Stimulated activated naive CD8-positive, alpha-beta T cell treated with anti-CD3 and anti-CD28 coated beads, Interleukin-15, amount 100 ng/mL, for 72 hours (primary cell): ENCODE measurements around the gene TEAD1.
A peak's percentile ranks its signal among the peaks of the same experiment; 100 is the strongest.

Experiments
- ATAC-seq: fragments of 150-1000 bp; cut with Tn5 transposase; 2 replicates; pipeline ENCODE4 v1.10.0; 2021; ENCODE audit warnings: mild to moderate bottlenecking, moderate library complexity
- DNase-seq, 2 donors: peaks; one replicate each; pipeline ENCODE4 v3.0.0; 2021 to 2022
- H3K27ac Mint-ChIP-seq, 2 donors: one replicate each; pipeline ENCODE4 v1.8.0; 2022; ENCODE audit warnings: mild to moderate bottlenecking in 2 of 2, mixed read lengths in 2 of 2, moderate library complexity in 2 of 2
- H3K27me3 Mint-ChIP-seq: one replicate; pipeline ENCODE4 v1.8.0; 2022; ENCODE audit warnings: mixed read lengths
- H3K4me1 Mint-ChIP-seq: one replicate; pipeline ENCODE4 v1.8.0; 2022; ENCODE audit warnings: mild to moderate bottlenecking, mixed read lengths
- H3K4me3 Mint-ChIP-seq, 2 donors: one replicate each; pipeline ENCODE4 v1.8.0; 2022; ENCODE audit warnings: mild to moderate bottlenecking in 2 of 2, mixed read lengths in 2 of 2, moderate library complexity in 1 of 2
- H3K9me3 Mint-ChIP-seq, 2 donors: one replicate each; pipeline ENCODE4 v1.8.0; 2022; ENCODE audit warnings: mixed read lengths in 2 of 2

TEAD1 gene

DNA sequence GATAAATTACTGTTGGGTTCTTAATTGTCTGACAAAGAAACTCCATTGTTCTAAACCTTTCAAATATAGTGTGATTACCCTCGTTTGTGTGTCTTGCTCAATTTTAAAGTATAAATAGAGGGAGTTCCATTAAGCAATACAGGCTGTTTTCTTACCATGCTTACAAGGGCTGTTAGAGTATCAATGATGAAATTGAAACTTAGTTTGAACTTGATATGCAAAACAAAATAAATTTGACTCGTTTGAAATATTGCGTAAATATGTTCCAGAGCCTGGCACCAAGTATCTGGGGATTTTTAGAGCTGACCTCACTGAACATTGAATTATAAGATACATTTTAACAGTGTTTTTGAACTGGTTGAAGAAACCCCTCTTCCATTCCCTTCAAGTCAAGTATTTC is 31.7 kb downstream of the TEAD1 start:
- Mint-ChIP-seq H3K4me3 (no peak overlapping the region), H3K27me3 (peaks cover 63% of the 10 kb centered on the region), H3K27ac (no peak overlapping the region), H3K4me1 (no peaks in the 10 kb centered on the region), H3K9me3 (no peaks in the 10 kb centered on the region)
- no peak for ATAC-seq
- no peak for DNase-seq

GRCh38 chr11:12706545-12707499 is 32.6 kb downstream of the TEAD1 start:
- Mint-ChIP-seq H3K4me3 (no peak overlapping the region), H3K4me1 (no peaks in the 10 kb centered on the region), H3K27ac (no peak overlapping the region), H3K27me3 (peaks cover 60% of the 10 kb centered on the region), H3K9me3 (no peaks in the 10 kb centered on the region)
- DNase-seq (no peak), ATAC-seq (no peak)

- ATAC-seq (no peak), DNase-seq (no peak)
- no peaks in the 10 kb centered on the region for H3K9me3 Mint-ChIP-seq
- H3K27ac Mint-ChIP-seq = no peak overlapping the region
- no peak overlapping the region for H3K4me3 Mint-ChIP-seq
- peaks cover 60% of the 10 kb centered on the region for H3K27me3 Mint-ChIP-seq
- no peaks in the 10 kb centered on the region for H3K4me1 Mint-ChIP-seq
Measured at GRCh38 chr11:12707500-12707880, 33.3 kb downstream of the TEAD1 start.

- Mint-ChIP-seq H3K4me3 (no peak overlapping the region), H3K27me3 (peaks cover 69% of the 10 kb centered on the region), H3K9me3 (no peaks in the 10 kb centered on the region), H3K27ac (no peak overlapping the region), H3K4me1 (no peaks in the 10 kb centered on the region)
- DNase-seq (no peak), ATAC-seq (no peak)
Measured at GRCh38 chr11:12711496-12711895, 37.3 kb downstream of the TEAD1 start.

DNA sequence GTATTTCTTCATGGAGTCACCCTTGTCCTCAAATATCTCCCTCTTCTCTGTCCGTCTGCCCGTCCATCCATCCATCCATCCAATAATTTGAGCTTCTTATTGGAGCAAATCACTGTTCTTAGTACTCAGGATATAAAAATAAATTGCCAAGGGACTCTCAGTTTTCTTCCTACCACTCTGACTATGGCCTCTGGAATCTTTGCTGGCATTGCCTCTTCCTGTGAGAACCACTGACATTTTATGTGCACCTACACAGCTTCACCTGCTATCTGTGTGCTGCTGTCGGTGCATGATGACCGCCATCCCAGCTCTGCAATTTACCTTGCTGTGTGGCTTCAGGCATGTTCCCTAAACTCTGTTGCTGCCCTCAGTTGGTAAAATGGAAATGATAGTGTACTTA is 37.9 kb downstream of the TEAD1 start:
- Mint-ChIP-seq H3K4me3 (no peak overlapping the region), H3K4me1 (peaks cover 3% of the 10 kb centered on the region), H3K27ac (no peak overlapping the region), H3K9me3 (no peaks in the 10 kb centered on the region), H3K27me3 (peaks cover 75% of the 10 kb centered on the region)
- ATAC-seq = no peak
- DNase-seq = no peak

DNA sequence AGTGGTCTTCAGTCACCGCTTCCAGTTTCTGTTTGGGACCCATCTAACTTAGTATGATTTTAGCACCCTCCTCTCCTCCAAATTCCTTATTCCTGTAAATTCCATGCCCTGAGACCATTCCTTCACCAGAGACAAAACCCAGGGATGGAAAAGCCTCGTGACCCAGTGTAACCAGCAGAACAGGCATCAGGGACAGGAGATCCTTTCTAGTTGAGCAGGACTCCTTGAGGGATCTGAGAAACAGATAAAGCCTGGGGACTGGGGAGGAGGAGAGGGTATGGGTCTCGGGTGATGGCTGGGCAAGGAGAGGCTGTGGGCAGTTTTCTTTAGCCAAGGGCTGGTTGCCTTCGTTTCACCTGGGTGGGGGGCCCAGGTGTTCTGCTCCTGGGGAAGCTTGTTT is 40.9 kb downstream of the TEAD1 start:
- peaks cover 24% of the 10 kb centered on the region for H3K4me1 Mint-ChIP-seq
- no peak overlapping the region for H3K27ac Mint-ChIP-seq
- no peak for DNase-seq
- H3K4me3 Mint-ChIP-seq = no peak overlapping the region
- no peaks in the 10 kb centered on the region for H3K9me3 Mint-ChIP-seq
- ATAC-seq = no peak
- peaks cover 84% of the 10 kb centered on the region for H3K27me3 Mint-ChIP-seq

DNA sequence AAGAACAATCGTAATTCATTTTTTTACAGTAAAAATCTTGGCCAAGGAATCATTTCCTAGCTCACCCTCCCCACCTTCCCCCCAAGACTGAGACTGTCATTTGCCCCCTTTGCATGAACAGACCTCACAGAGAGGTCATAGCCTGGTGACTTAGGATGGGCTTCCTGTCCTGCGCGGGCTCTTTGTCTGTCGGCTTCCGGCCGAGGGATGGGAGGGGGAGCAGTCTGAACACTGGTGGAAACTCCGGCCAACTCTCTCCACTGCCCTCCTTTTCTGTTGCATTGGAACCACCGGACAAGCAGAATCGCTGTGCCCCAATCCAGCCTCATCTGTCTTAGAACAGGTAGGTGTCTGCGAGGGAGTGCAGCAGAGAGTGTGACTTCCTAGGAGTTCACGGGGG is 41.7 kb downstream of the TEAD1 start:
- peaks cover 24% of the 10 kb centered on the region for H3K4me1 Mint-ChIP-seq
- H3K4me3 Mint-ChIP-seq = no peak overlapping the region
- ATAC-seq (no peak), DNase-seq (no peak)
- no peaks in the 10 kb centered on the region for H3K9me3 Mint-ChIP-seq
- no peak overlapping the region for H3K27ac Mint-ChIP-seq
- H3K27me3 Mint-ChIP-seq = peaks cover 84% of the 10 kb centered on the region

DNA sequence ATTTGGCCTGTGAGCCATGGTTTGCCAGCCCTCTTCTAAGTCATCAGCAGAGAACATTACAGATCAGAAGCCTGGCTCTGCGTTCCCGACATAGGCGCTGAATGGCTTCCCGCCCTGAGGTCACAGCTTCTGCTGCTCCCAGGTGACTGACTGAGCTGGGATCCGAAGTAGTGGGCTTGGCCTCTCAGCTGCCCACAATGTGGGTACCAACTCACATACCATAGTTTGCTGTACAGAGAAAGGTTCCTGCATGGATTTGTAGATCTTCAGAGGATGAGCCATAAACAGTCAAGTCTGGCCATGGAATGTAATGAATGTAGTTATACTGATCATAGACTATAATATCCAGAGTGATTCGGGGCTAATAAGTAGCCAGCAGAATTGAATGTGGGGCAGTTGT is 42.6 kb downstream of the TEAD1 start:
- Mint-ChIP-seq H3K27ac (no peak overlapping the region), H3K4me1 (peaks cover 24% of the 10 kb centered on the region), H3K27me3 (peaks cover 87% of the 10 kb centered on the region), H3K4me3 (no peak overlapping the region), H3K9me3 (no peaks in the 10 kb centered on the region)
- ATAC-seq (no peak), DNase-seq (no peak)

DNA sequence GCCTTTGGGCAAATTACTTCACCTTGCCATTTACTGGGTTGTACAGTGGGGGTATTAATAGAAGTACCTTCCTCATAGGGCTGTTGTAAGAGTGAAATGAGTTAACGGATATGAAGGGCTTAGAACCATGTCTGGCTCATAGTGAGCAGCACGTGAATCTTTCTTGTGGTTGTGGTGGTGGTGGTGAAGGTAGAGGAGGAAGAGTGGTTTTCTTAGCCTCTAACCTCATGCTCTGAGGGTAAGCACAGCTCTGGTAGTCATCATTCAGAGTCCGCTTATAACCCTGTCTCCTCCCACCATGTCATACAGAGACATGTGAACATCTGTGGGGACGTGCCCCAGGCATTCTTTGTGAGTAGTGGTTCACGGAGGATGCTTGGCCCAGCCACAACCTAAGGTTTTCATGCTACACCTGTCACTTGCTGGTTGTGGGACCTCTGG is 43.6 kb downstream of the TEAD1 start:
- DNase-seq (peak; percentile 70 to 86), ATAC-seq (peak; percentile 99)
- no peak overlapping the region for H3K4me3 Mint-ChIP-seq
- H3K27me3 Mint-ChIP-seq = peaks cover 87% of the 10 kb centered on the region
- H3K9me3 Mint-ChIP-seq = no peaks in the 10 kb centered on the region
- peaks cover 24% of the 10 kb centered on the region for H3K4me1 Mint-ChIP-seq
- H3K27ac Mint-ChIP-seq = peak overlapping the region in 1 of 2 donors; percentile 29

DNA sequence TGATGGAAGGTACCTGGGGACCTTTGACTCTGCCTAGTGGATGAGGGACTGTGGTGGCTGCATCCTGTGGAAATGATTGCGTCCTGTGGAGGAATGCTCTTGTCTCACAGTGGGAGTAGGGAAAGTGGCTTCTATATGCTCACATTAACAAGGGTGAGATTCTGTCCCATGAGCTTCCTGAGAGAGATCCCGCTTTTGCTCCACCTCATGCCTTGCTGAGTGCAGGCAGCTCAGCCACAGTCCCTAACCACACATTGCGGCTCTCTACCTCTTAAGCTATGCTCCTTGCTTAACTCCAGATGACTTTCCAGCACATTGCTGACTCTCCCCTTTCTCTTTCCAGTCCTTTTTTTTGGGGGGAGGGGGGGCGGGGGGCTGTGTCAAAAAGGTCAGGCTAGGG is 45.0 kb downstream of the TEAD1 start:
- no peak overlapping the region for H3K4me3 Mint-ChIP-seq
- peaks cover 24% of the 10 kb centered on the region for H3K4me1 Mint-ChIP-seq
- no peak for ATAC-seq
- H3K9me3 Mint-ChIP-seq = no peaks in the 10 kb centered on the region
- no peak for DNase-seq
- H3K27ac Mint-ChIP-seq = no peak overlapping the region
- H3K27me3 Mint-ChIP-seq = peaks cover 90% of the 10 kb centered on the region

DNA sequence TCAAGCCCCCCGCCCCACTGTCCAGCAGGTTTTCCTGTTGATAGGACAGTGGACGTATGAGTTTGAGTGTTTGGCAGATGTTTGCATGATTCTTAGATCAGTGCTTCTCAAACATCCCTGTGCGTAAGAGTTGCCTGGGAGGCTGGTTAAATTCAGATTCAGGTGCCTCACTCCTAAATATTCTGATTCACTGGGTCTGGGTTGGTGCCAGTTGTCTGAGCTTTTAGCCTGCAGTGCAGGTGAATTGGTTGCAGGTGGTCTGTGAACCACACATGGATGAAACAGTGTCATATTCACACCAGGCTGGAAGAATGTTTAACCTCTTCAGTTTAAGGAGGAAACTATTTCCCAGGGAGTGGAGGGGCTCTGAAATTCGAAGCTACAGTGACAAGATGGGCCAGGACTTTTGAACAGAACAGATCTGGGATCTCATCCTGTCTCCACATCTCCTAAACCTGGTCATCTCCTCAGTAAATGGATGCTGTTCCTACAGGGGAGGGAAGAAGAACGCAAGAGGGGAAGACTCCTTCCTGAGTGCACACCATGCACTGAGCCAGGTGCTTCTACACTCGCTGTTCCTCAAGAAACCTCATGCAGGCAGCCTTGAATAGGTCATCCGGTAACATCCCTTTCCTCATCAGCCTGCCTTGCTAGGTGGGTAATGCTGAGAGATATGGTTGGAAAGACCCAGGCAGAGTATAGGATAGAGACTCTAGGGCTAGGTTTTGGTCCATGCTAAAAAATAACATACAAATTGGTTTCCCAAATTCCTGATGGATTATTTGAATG is 47.8 kb downstream of the TEAD1 start:
- no peak for DNase-seq
- Mint-ChIP-seq H3K9me3 (no peaks in the 10 kb centered on the region), H3K4me3 (no peak overlapping the region), H3K27ac (no peak overlapping the region), H3K4me1 (peaks cover 22% of the 10 kb centered on the region), H3K27me3 (peaks cover 92% of the 10 kb centered on the region)
- no peak for ATAC-seq

DNA sequence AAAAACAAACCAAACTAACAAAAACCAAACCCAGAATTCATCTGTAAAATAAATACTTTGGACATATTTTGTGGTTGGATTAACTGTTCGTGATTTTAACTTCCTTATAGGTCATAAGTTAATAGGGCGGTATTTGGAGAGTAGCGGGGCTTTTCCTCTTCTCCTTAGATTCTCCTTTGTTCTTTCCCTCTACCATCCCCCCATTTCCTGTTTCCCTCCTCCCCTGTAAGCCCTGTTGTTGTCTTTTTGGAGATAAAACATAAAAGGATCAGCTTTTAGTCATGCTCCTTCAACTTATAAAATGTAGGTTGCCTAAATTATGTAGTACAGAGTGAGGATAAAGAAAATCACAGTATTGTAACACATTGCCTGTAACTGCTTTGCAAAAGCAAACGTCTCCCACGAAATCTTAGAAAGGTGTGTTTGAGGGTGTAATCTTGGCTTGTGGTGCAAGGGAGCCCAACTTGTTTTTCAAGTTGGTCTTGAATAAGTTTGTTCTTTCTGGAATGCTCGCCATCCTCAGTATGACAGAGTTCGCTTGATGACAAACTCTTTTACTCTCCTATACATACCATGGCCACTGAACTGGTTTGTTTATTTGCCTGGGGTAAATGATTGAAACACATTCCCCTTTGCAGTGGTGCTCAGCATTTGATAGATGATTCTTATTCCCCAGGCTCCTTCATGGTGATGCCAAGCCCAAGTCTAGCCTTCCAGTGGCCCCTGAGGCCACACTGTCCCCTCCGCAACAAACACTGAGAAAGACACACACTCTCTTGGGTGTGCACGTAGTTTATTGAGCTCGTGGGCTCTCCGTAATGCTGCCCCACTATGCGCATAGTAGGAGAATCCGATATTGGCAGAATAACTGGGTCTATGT is 49.4 kb downstream of the TEAD1 start:
- Mint-ChIP-seq H3K27ac (no peak overlapping the region), H3K27me3 (peaks cover 100% of the 10 kb centered on the region), H3K4me1 (peaks cover 6% of the 10 kb centered on the region), H3K4me3 (no peak overlapping the region), H3K9me3 (no peaks in the 10 kb centered on the region)
- ATAC-seq (no peak), DNase-seq (no peak)

- no peak for DNase-seq
- Mint-ChIP-seq H3K4me1 (no peaks in the 10 kb centered on the region), H3K4me3 (no peak overlapping the region), H3K27me3 (peaks cover 100% of the 10 kb centered on the region), H3K27ac (no peak overlapping the region), H3K9me3 (no peaks in the 10 kb centered on the region)
- no peak for ATAC-seq
Measured at GRCh38 chr11:12724301-12725054, 50.3 kb downstream of the TEAD1 start.

DNA sequence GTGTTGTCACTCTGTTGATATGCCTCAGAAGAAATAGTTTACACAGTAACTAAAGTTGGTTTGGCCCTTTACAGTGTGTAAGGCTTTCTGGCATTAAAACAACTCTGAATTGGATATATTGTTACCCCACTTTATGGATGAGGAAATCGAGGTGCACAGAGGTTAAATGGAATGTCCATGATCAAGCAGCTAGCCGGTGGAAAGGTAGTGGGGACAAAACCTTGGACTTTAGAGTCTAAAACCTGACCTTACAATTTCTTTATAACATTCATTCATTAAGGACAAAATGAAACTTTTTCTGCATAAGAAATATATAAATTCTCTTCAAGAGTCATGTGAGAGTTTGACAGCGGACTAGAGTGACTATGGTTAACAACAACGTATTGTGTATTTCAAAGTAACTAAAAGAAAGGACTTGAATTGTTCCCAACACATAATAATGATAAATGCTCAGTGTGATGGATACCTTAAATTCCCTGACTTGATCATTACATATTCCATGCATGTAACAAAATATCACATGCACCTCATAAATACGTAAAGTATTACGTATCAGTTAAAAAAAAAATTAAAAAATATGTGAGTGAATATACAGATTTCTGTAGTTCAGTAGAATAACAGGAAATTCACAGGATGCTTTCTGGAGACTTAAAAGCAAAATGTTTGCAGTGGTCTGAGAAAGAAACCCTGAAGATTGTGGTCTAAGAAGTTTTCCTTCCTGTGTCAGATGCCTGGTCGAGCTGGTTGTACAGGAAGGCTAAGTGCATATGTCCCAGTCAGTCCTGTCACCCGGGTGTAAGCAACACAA is 51.0 kb downstream of the TEAD1 start:
- H3K9me3 Mint-ChIP-seq = no peaks in the 10 kb centered on the region
- no peak overlapping the region for H3K4me3 Mint-ChIP-seq
- H3K4me1 Mint-ChIP-seq = no peaks in the 10 kb centered on the region
- H3K27ac Mint-ChIP-seq = no peak overlapping the region
- no peak for ATAC-seq
- H3K27me3 Mint-ChIP-seq = peaks cover 95% of the 10 kb centered on the region
- no peak for DNase-seq
